DMS153 treated with DMSO at 0.1 percent for 48 hours (cell line): ENCODE measurements around the gene SLC18A3.

Experiments
- DNase-seq: peaks from one replicate; lab custom pipeline; 2025; ENCODE audit not compliant: unreplicated experiment; lab: John Stamatoyannopoulos, UW

The SLC18A3 gene

GRCh38 chr10:49649936-49650723, 40.0 kb downstream of the SLC18A3 start:
- DNase-seq = no peak

GRCh38 chr10:49650724-49651034, 40.6 kb downstream of the SLC18A3 start:
- DNase-seq = no peak

GRCh38 chr10:49651039-49651835, 41.1 kb downstream of the SLC18A3 start:
- DNase-seq = no peak

DNA sequence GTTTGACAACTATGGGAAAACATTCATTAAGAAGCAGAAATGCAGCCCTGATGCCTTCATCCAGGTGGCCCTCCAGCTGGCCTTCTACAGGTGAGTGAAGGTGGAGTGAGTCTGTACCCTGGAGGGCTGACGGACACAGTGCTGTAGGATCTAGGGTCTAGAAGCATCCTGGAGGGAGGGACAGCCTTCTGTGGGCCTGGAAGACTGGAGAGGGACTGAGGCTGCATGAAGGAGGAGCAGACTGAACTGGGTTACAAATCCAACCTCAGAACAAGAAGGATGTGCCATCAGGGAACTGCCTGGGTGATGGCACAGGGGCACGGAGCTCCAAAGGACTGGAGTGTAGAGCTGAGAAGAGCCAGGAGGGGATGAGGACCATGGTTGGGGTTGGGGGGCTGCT, 41.8 kb downstream of the SLC18A3 start:
- no peak for DNase-seq

DNA sequence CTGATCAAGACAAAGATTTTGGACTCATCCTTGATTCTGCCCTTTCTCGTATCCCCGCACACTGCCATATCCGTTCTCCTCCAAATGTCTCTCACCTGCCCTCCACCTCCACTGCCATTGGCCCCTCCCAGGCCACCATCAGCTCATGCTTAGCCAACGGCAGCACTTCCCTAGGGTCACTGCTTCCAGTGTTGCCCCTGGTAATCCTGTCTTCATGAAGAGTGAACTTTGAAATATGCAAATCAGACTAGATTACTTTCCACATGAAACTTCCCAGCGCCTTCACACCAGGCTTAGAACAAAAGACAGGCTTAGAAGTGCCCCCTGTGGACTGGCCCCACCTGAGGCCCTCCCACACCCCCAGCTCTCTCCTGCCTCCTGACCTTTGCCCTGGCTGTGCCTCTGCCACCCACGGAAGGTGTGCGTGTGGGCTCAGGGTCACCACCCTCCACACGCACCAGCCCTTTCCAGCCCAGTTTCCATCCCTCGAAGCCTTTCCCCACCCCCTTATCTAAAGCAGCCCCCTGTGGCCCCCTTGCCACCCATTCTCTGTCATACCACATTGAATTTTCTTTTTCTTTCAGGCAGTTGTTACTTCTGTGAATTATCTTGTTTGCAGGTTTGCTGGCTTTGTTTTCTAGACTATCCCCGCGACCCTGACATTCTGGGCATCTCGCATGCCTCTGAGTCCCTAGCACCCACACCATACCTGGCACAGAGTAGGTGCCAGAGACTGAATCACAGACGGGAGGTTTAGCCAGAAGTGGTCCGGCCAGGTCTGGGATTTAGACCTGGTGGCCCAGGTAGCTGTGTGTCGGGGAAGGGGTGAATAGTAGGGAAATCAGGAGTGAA, 42.5 kb downstream of the SLC18A3 start:
- DNase-seq = no peak

- no peak for DNase-seq
These were observed 43.3 kb downstream of the SLC18A3 start for GRCh38 chr10:49653273-49653929.

DNA sequence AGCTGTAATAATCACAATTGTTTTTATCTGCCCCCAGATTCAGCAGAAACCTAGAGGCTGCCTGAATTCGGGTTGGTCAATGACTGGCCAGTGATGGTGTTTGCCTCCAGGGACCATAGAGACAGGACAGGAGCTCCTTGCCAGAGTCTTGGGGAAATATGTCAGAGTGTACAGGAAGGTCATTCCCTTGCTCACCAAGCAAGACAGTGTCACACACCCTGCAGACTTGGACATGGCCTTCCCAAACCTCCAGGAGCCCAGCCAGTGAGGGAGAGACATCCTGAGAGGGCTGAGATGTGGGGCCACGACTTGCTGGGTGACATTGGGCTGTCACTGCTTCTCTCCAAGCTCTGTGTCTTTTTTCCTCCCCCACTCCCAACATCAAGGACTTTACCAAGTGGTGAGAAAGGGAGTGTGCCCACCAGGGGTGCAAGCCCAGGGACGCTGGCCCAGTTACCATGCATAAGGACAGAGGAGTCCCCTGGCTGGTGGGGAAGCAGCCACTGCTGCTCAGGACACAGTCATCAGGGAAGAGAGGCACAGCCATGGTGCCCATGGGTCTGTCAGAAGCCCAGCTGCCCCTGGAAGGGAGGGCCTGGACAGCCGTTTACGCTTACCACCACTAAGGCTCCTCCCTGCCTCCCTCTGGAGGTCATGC, 44.1 kb downstream of the SLC18A3 start:
- no peak for DNase-seq

GRCh38 chr10:49655099-49655498, 45.0 kb downstream of the SLC18A3 start:
- no peak for DNase-seq

- no peak for DNase-seq
These were observed 46.9 kb downstream of the SLC18A3 start for GRCh38 chr10:49656845-49657493.

DNA sequence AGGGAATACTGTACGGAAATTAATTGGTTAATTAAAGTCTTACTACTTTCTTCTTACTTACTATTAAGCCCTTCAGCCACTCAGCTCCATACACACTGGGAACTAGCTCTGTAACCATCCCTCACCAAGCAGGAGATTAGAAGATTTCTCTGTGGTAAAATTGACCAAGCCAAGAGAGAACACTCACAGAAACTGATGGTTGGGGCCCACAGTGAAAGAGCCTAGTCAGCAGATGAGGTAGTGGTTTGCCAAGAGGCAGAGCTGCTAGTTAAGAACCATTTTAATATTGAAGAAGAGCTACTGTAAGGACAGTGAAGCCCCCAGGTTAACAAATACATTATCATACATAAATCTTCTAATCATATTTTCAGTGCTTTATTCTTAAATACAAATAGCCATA, 47.5 kb downstream of the SLC18A3 start:
- no peak for DNase-seq

DNA sequence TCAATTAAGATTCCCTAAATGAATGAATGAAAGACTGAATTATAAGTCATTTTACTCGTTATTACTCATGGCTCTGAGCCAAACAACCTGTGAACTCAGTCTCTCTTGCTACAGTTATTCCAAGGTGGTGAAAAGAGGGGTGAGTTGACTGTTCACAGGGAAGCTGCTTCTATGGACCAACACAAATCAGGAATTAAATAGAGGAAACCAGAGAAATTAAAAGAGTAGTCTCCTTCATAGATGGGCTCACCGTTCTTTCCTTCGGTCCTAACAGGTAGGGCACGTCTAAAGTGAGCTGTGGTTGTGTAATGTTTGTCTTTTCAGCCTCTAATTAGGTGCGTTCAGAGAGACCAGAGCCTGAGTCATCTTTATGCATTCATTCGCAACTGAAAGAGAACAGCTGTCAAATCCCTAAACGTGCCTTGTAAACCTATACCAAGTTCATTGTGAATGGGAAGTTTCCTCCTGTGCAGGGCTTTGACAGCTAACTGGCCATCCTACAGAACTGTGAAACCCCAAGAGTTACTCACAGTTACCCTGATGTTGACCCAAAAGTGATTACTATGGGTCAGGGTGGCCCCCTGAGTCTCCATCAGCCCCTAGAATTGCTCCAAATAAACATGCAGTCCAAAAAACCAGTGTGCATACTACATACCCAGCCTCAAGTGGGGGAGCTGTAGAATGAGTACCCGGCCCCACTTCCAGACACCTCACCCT, 51.2 kb downstream of the SLC18A3 start:
- no peak for DNase-seq
